Endodermal cell (in vitro differentiated cells): ENCODE data around the gene APEX1. TPM values are rescaled to one million over a fixed set of nuclear protein-coding genes. Genes with fewer than 3 reads are reported as not detected.

Experiments
- DNase-seq: peaks from one replicate; pipeline ENCODE4 v3.0.0-alpha.2; 2017
- H3K27ac ChIP-seq: 2 replicates; pipeline ENCODE4 v1.5.1; 2013; ENCODE audit warnings: mild to moderate bottlenecking, low read depth, low read length, moderate library complexity
- H3K27me3 ChIP-seq: 2 replicates; pipeline ENCODE4 v1.6.1; 2013; ENCODE audit warnings: mild to moderate bottlenecking, low read length, moderate library complexity; ENCODE audit not compliant: insufficient read depth, control insufficient read depth, poor library complexity, severe bottlenecking
- H3K36me3 ChIP-seq: 2 replicates; pipeline ENCODE4 v1.7.0; 2013; ENCODE audit warnings: mild to moderate bottlenecking, low read length, moderate library complexity; ENCODE audit not compliant: control insufficient read depth, insufficient read depth
- H3K4me1 ChIP-seq: one replicate; pipeline ENCODE4 v1.7.0; 2013; ENCODE audit warnings: low read length; ENCODE audit not compliant: control insufficient read depth, insufficient read depth
- H3K4me3 ChIP-seq: 2 replicates; pipeline ENCODE4 v1.5.1; 2013; ENCODE audit warnings: mild to moderate bottlenecking, low read length, moderate library complexity
- H3K9ac ChIP-seq: 2 replicates; pipeline ENCODE4 v1.6.1; 2013; ENCODE audit warnings: mild to moderate bottlenecking, low read length, moderate library complexity; ENCODE audit not compliant: poor library complexity, severe bottlenecking; ENCODE audit errors: extremely low read depth
- H3K9me3 ChIP-seq: 2 replicates; pipeline ENCODE4 v1.6.1; 2013; ENCODE audit warnings: mild to moderate bottlenecking, low read length, moderate library complexity; ENCODE audit not compliant: control insufficient read depth
- H3K27ac Mint-ChIP-seq: 2 replicates; pipeline ENCODE4 v1.8.0; 2020; ENCODE audit warnings: mixed read lengths
- H3K27me3 Mint-ChIP-seq: 2 replicates; pipeline ENCODE4 v1.8.0; 2021; ENCODE audit warnings: mild to moderate bottlenecking, mixed read lengths; ENCODE audit not compliant: insufficient read depth
- H3K36me3 Mint-ChIP-seq: 2 replicates; pipeline ENCODE4 v1.8.0; 2020; ENCODE audit warnings: low read depth, mixed read lengths
- H3K4me1 Mint-ChIP-seq: 2 replicates; pipeline ENCODE4 v1.8.0; 2020; ENCODE audit warnings: mixed read lengths
- H3K4me3 Mint-ChIP-seq: 2 replicates; pipeline ENCODE4 v1.8.0; 2020; ENCODE audit warnings: mild to moderate bottlenecking, moderate library complexity, mixed read lengths
- H3K9me3 Mint-ChIP-seq: 2 replicates; pipeline ENCODE4 v1.8.0; 2020; ENCODE audit warnings: mild to moderate bottlenecking, mixed read lengths
- WGBS, 2 experiments: methylation state at CpG; one replicate each; pipeline versions ENCODE4 v1.1.5 to v1.1.7; 2013; ENCODE audit warnings: missing lambda C conversion rate in 2 of 2, mixed read lengths in 1 of 2; ENCODE audit not compliant: insufficient coverage in 1 of 2, insufficient read length in 1 of 2; 5-methylcytosine and 5-hydroxymethylcytosine counted together
- total RNA-seq, 2 donors: library from RNA; stranded (reverse); fragmentation: NEBNext Ultra II Directional in 1 of 2; extraction: Animal tissue kit (Norgen Biotek cat#: 25700) in 1 of 2; gene quantifications; 2 replicates in 1 of 2; 3 replicates in 1 of 2; pipeline ENCODE4 v1.2.1, GENCODE V29; 2021
- TF ChIP-seq, protein P1 (sequence below): fragments of 200-600 bp; sonication (generic); conservative IDR thresholded peaks from 2 replicates; pipeline ENCODE4 v1.5.0; 2021; ENCODE audit warnings: antibody characterized with exemption, mild to moderate bottlenecking

APEX1 gene
- total RNA-seq, 2 donors from 2014 or later, result 228 to 249 TPM

DNA sequence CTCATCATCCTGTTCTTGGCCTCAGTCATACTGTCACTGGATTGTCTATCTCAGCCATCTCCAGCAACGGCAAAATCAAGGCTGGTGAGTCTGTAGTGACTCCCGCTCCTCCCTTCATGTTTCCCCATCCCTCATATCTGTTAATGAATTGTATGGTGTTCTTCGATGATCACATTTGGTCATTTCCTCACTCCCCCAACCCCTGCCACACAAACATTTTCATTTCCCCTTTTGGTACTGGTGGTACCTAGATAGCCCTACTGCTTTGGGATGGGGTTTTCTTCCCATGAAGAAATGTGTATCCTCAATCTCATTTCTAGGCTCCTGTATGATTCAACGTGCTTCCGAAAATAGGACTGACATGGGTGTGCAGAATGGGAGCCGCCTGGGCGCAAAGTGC is 16.4 kb upstream of the APEX1 start:
- WGBS, 2 experiments, result 93 to 97% methylated on average over 5 of the region's 7 CpGs
- TF ChIP-seq, protein P1, sequence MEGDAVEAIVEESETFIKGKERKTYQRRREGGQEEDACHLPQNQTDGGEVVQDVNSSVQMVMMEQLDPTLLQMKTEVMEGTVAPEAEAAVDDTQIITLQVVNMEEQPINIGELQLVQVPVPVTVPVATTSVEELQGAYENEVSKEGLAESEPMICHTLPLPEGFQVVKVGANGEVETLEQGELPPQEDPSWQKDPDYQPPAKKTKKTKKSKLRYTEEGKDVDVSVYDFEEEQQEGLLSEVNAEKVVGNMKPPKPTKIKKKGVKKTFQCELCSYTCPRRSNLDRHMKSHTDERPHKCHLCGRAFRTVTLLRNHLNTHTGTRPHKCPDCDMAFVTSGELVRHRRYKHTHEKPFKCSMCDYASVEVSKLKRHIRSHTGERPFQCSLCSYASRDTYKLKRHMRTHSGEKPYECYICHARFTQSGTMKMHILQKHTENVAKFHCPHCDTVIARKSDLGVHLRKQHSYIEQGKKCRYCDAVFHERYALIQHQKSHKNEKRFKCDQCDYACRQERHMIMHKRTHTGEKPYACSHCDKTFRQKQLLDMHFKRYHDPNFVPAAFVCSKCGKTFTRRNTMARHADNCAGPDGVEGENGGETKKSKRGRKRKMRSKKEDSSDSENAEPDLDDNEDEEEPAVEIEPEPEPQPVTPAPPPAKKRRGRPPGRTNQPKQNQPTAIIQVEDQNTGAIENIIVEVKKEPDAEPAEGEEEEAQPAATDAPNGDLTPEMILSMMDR, result no peak

DNA sequence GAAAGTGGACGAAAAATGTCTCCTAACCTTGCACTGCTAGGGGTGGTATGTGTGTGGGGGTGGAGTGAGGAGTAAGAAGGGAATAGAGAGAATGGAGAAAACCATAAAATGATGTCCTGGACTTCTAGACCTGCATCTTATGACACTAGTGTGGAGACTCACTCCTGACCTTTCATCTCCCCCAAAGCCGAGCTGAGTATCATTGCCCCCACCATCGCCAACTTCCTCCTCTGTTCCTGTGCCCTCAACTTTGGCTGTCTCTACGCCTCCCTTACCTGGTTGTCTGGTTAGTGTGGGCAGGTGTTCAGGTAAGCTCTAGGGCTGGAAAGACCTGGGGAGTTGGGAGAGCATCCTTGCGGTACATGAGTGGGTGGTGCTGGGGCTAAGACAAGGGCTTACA is 14.6 kb upstream of the APEX1 start:
- Histone ChIP-seq H3K27ac (no peak overlapping the region), H3K27me3 (no peaks in the 10 kb centered on the region), H3K36me3 (peaks cover 12% of the 10 kb centered on the region), H3K4me3 (no peak overlapping the region), H3K4me1 (no peaks in the 10 kb centered on the region), H3K9me3 (no peaks in the 10 kb centered on the region), H3K9ac (no peak overlapping the region)
- WGBS, 2 experiments, result 75 to 93% methylated on average over 1 to 5 of the region's 5 CpGs
- Mint-ChIP-seq H3K27ac (no peak overlapping the region), H3K27me3 (peaks cover 10% of the 10 kb centered on the region), H3K9me3 (peaks cover 6% of the 10 kb centered on the region), H3K4me1 (peaks cover 4% of the 10 kb centered on the region), H3K4me3 (no peak overlapping the region), H3K36me3 (peaks cover 6% of the 10 kb centered on the region)
- TF ChIP-seq, protein P1, result no peak
- no peak for DNase-seq

More for the DNA sequence above, 16.4 kb upstream of the APEX1 start:
- Mint-ChIP-seq H3K4me1 (peaks cover 6% of the 10 kb centered on the region), H3K36me3 (peaks cover 6% of the 10 kb centered on the region), H3K27me3 (peaks cover 12% of the 10 kb centered on the region), H3K9me3 (peaks cover 6% of the 10 kb centered on the region), H3K4me3 (no peak overlapping the region), H3K27ac (no peak overlapping the region)
- no peak for DNase-seq
- Histone ChIP-seq H3K9ac (no peak overlapping the region), H3K27ac (no peak overlapping the region), H3K9me3 (no peaks in the 10 kb centered on the region), H3K4me1 (no peaks in the 10 kb centered on the region), H3K27me3 (no peaks in the 10 kb centered on the region), H3K4me3 (no peak overlapping the region), H3K36me3 (peaks cover 4% of the 10 kb centered on the region)

DNA sequence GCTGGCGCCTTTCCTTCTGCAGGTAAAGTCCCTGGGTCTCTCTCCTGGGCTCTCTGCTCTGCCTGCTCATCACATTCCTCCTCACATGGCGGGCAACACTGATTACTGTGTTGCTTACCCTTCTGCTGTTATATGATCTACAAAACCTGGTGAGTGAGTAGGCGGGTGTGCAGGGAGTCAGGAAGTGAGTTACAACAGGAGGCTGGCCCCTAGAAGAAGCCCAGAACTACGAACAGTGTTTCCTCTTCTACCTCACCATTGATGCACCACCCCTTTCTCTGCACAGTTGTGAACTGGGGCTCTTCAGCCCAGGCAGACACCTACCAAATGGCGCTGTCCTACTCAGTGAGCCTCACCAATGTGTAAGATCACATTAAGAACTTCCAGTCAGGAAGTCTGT is 14.1 kb upstream of the APEX1 start:
- H3K9me3 Mint-ChIP-seq, result peaks cover 6% of the 10 kb centered on the region
- H3K27ac Mint-ChIP-seq, result no peak overlapping the region
- Histone ChIP-seq H3K9ac (no peak overlapping the region), H3K4me3 (no peak overlapping the region), H3K27ac (no peak overlapping the region), H3K36me3 (peaks cover 16% of the 10 kb centered on the region), H3K9me3 (no peaks in the 10 kb centered on the region), H3K4me1 (no peaks in the 10 kb centered on the region), H3K27me3 (no peaks in the 10 kb centered on the region)
- H3K36me3 Mint-ChIP-seq, result peaks cover 6% of the 10 kb centered on the region
- WGBS, 2 experiments, result 86 to 96% methylated on average over 3 to 5 of the region's 5 CpGs
- no peak overlapping the region for H3K4me3 Mint-ChIP-seq
- no peak for DNase-seq
- H3K27me3 Mint-ChIP-seq, result peaks cover 5% of the 10 kb centered on the region
- H3K4me1 Mint-ChIP-seq, result no peaks in the 10 kb centered on the region
- TF ChIP-seq, protein P1, result peak; percentile 40
